Ishikawa (cell line): ENCODE measurements around the gene PRDM12.
A peak's percentile ranks its signal among the peaks of the same experiment; 100 is the strongest.

Source experiments
- CEBPB ChIP-seq: IDR thresholded peaks from 2 replicates; pipeline ENCODE4 v1.6.1; 2012
- CREB1 ChIP-seq: IDR thresholded peaks from 2 replicates; pipeline ENCODE4 v1.6.1; 2012; ENCODE audit warnings: low read depth
- EGR1 ChIP-seq: IDR thresholded peaks from 2 replicates; pipeline ENCODE4 v1.6.1; 2012
- EP300 ChIP-seq: IDR thresholded peaks from 2 replicates; pipeline ENCODE4 v1.6.1; 2012; ENCODE audit warnings: borderline replicate concordance
- FOXM1 ChIP-seq: IDR thresholded peaks from 2 replicates; pipeline ENCODE4 v1.6.1; 2012; ENCODE audit warnings: low read depth, borderline replicate concordance
- NFIC ChIP-seq: IDR thresholded peaks from 2 replicates; pipeline ENCODE4 v1.6.1; 2012
- RAD21 ChIP-seq: IDR thresholded peaks from 2 replicates; pipeline ENCODE4 v1.6.1; 2012; ENCODE audit warnings: low read depth
- TAF1 ChIP-seq: IDR thresholded peaks from 2 replicates; pipeline ENCODE4 v1.6.1; 2012; ENCODE audit warnings: low read depth, mild to moderate bottlenecking
- TCF12 ChIP-seq: IDR thresholded peaks from 2 replicates; pipeline ENCODE4 v1.6.1; 2012; ENCODE audit warnings: low read depth
- TEAD4 ChIP-seq: IDR thresholded peaks from 2 replicates; pipeline ENCODE4 v1.6.1; 2012
- USF1 ChIP-seq: IDR thresholded peaks from 2 replicates; pipeline ENCODE4 v1.6.1; 2012
- YY1 ChIP-seq: IDR thresholded peaks from 2 replicates; pipeline ENCODE4 v1.6.1; 2012; ENCODE audit warnings: low read depth
- ZBTB7A ChIP-seq: IDR thresholded peaks from 2 replicates; pipeline ENCODE4 v1.6.1; 2012; ENCODE audit warnings: low read depth
- TF ChIP-seq, protein P1 (sequence below): IDR thresholded peaks from 2 replicates; pipeline ENCODE4 v1.6.1; 2012
- TF ChIP-seq, protein P2 (sequence below): IDR thresholded peaks from 2 replicates; pipeline ENCODE4 v1.6.1; 2012; ENCODE audit warnings: low read depth, mild to moderate bottlenecking

PRDM12 gene

DNA sequence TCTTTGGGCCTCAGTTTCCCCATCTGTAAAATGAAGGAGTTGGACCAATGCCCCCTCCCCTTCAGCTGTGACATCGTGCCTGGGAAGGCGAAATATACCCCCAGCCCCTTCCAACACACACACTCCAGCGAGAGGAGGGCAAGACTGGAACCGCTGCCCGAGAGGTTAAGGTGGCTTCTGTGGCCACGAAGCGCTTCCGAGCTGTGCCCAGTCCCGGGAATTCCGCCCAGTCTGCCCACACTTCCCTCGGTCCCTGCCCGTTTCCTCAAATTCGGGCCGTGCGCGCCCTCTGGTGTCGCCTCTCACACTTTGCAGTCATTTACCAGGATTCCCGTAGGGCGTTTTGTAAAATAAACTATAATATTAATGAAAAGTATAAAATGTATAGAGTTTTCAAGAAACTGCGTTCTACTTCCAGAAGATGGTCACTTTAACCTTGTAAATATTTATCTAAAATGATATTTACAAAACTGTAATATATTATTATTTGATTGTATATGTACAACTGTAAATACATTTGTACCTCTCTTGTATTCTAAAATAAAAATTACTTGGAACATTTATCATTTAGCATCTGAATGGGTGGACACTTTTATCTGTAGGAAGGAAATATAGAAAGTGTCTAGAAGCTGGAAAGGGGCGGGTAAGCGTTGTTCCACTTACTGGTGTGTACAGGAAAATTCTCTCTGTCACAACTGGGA, 18.2 kb downstream of the PRDM12 start:
- TF ChIP-seq TEAD4 (peak; percentile 62), EGR1 (0 out of 2 replicates have a peak, but pooled peaks have one; percentile 26), FOXM1 (no peak), USF1 (no peak), CREB1 (no peak), RAD21 (peak; percentile 94)
- TF ChIP-seq, protein P1, sequence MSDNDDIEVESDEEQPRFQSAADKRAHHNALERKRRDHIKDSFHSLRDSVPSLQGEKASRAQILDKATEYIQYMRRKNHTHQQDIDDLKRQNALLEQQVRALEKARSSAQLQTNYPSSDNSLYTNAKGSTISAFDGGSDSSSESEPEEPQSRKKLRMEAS, result peak; percentile 40; the same call in 1 of the 2 replicates

GRCh38 chr9:130685104-130685503, 20.7 kb downstream of the PRDM12 start:
- TF ChIP-seq CEBPB (no peak), TAF1 (no peak), USF1 (no peak)
- TF ChIP-seq, protein P1, result no peak

- TF ChIP-seq EP300, result no peak
- TF ChIP-seq YY1, result no peak
- TF ChIP-seq TEAD4, result no peak
- TF ChIP-seq, protein P1, result no peak
- no peak for TF ChIP-seq RAD21
- no peak for TF ChIP-seq TAF1
- TF ChIP-seq TCF12, result no peak
- no peak for TF ChIP-seq ZBTB7A
- no peak for TF ChIP-seq EGR1
- TF ChIP-seq USF1, result no peak
- no peak for TF ChIP-seq CEBPB
- TF ChIP-seq FOXM1, result no peak
- TF ChIP-seq CREB1, result no peak
- TF ChIP-seq, protein P2, sequence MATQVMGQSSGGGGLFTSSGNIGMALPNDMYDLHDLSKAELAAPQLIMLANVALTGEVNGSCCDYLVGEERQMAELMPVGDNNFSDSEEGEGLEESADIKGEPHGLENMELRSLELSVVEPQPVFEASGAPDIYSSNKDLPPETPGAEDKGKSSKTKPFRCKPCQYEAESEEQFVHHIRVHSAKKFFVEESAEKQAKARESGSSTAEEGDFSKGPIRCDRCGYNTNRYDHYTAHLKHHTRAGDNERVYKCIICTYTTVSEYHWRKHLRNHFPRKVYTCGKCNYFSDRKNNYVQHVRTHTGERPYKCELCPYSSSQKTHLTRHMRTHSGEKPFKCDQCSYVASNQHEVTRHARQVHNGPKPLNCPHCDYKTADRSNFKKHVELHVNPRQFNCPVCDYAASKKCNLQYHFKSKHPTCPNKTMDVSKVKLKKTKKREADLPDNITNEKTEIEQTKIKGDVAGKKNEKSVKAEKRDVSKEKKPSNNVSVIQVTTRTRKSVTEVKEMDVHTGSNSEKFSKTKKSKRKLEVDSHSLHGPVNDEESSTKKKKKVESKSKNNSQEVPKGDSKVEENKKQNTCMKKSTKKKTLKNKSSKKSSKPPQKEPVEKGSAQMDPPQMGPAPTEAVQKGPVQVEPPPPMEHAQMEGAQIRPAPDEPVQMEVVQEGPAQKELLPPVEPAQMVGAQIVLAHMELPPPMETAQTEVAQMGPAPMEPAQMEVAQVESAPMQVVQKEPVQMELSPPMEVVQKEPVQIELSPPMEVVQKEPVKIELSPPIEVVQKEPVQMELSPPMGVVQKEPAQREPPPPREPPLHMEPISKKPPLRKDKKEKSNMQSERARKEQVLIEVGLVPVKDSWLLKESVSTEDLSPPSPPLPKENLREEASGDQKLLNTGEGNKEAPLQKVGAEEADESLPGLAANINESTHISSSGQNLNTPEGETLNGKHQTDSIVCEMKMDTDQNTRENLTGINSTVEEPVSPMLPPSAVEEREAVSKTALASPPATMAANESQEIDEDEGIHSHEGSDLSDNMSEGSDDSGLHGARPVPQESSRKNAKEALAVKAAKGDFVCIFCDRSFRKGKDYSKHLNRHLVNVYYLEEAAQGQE, result no peak
- no peak for TF ChIP-seq NFIC
These were observed 23.2 kb downstream of the PRDM12 start for GRCh38 chr9:130687615-130688014.

GRCh38 chr9:130688072-130688471, 23.7 kb downstream of the PRDM12 start:
- TF ChIP-seq CREB1, result no peak
- TF ChIP-seq YY1, result no peak

GRCh38 chr9:130689572-130689936, 25.2 kb downstream of the PRDM12 start:
- no peak for TF ChIP-seq FOXM1
- no peak for TF ChIP-seq RAD21
- no peak for TF ChIP-seq CEBPB
- TF ChIP-seq, protein P2, result no peak
- no peak for TF ChIP-seq USF1
- no peak for TF ChIP-seq TEAD4
- no peak for TF ChIP-seq YY1
